IMR-90 (cell line): ENCODE measurements around the gene OR3A1. TPM values are rescaled to one million over a fixed set of nuclear protein-coding genes. Genes with fewer than 3 reads are reported as not detected.
"Not testable (repeated sequence)": the region's sequence is repeated elsewhere in the genome, so short reads cannot be mapped to it uniquely, and the experiment has no call there.

Experiments used
- ATAC-seq: fragments of 200-7000 bp; cut with Tn5 transposase; 2 replicates; pipeline ENCODE4 v1.9.1; 2020; ENCODE audit warnings: low read depth, mild to moderate bottlenecking, moderate library complexity
- BruUV-seq: library from RNA; stranded (reverse); fragments of 400-500 nt; replicated peaks from 2 replicates; lab custom pipeline; 2021; lab: Mats Ljungman, UMichigan
- CTCF ChIA-PET: fragments of 300-600 bp; formaldehyde crosslinking; extraction: SDS; loops from one replicate; lab custom pipeline; 2021; ENCODE audit warnings: antibody characterized with exemption; lab: Yijun Ruan, JAX
- POLR2A ChIA-PET: fragments of 300-600 bp; sonication (Branson Sonifier 250); formaldehyde crosslinking; loops from one replicate; lab custom pipeline; 2022; ENCODE audit warnings: antibody characterized with exemption; ENCODE audit not compliant: unreplicated experiment; lab: Charles Lee
- DNase-seq: peaks from one replicate; pipeline ENCODE4 v3.0.0; 2013
- H2AFZ ChIP-seq: replicated peaks from 2 replicates; pipeline ENCODE3; 2013; ENCODE audit warnings: low read length, mild to moderate bottlenecking; ENCODE audit not compliant: poor library complexity
- H2AK5ac ChIP-seq: 2 replicates; pipeline ENCODE4 v1.6.1; 2013; ENCODE audit warnings: low read depth, low read length, inconsistent platforms
- H2AK9ac ChIP-seq: replicated peaks from 2 replicates; pipeline ENCODE3; 2013; ENCODE audit warnings: mild to moderate bottlenecking, low read depth, low read length, moderate library complexity; ENCODE audit not compliant: poor library complexity
- H2BK120ac ChIP-seq: 2 replicates; pipeline ENCODE4 v1.6.1; 2013; ENCODE audit warnings: low read depth, low read length, inconsistent platforms
- H2BK15ac ChIP-seq: 3 replicates; pipeline ENCODE4 v1.6.1; 2013; ENCODE audit warnings: low read depth, low read length, inconsistent platforms
- H2BK20ac ChIP-seq: 2 replicates; pipeline ENCODE4 v1.6.1; 2013; ENCODE audit warnings: low read depth, mild to moderate bottlenecking, inconsistent platforms, low read length, moderate library complexity
- H2BK5ac ChIP-seq: 2 replicates; pipeline ENCODE4 v1.6.1; 2013; ENCODE audit warnings: mild to moderate bottlenecking, low read depth, low read length, inconsistent platforms; ENCODE audit not compliant: poor library complexity, severe bottlenecking
- H3K14ac ChIP-seq: replicated peaks from 2 replicates; pipeline ENCODE4 v1.6.1; 2013; ENCODE audit warnings: low read depth, low read length, inconsistent platforms
- H3K18ac ChIP-seq: 2 replicates; pipeline ENCODE4 v1.6.1; 2013; ENCODE audit warnings: low read depth, low read length, control low read depth
- H3K23ac ChIP-seq: 2 replicates; pipeline ENCODE4 v1.6.1; 2013; ENCODE audit warnings: low read depth, low read length, inconsistent platforms
- H3K27ac ChIP-seq: 2 replicates; pipeline ENCODE4 v1.5.1; 2013; ENCODE audit warnings: mild to moderate bottlenecking, control low read depth, low read length; ENCODE audit not compliant: insufficient read depth
- H3K27me3 ChIP-seq: 2 replicates; pipeline ENCODE4 v1.6.1; 2013; ENCODE audit warnings: low read length; ENCODE audit not compliant: control insufficient read depth, insufficient read depth
- H3K36me3 ChIP-seq: 2 replicates; pipeline ENCODE4 v1.6.1; 2013; ENCODE audit warnings: low read length, mixed read lengths; ENCODE audit not compliant: control insufficient read depth, insufficient read depth
- H3K4ac ChIP-seq: 2 replicates; pipeline ENCODE4 v1.6.1; 2013; ENCODE audit warnings: low read depth, low read length, inconsistent platforms
- H3K4me1 ChIP-seq: 2 replicates; pipeline ENCODE4 v1.6.1; 2013; ENCODE audit warnings: low read length, mixed read lengths; ENCODE audit not compliant: control insufficient read depth, insufficient read depth
- H3K4me2 ChIP-seq: 2 replicates; pipeline ENCODE4 v1.6.1; 2013; ENCODE audit warnings: low read depth, mild to moderate bottlenecking, control low read depth, low read length, moderate library complexity
- H3K4me3 ChIP-seq: 2 replicates; pipeline ENCODE4 v1.5.1; 2013; ENCODE audit warnings: low read depth, mild to moderate bottlenecking, control low read depth, low read length, moderate library complexity; ENCODE audit not compliant: insufficient read depth
- H3K56ac ChIP-seq: 2 replicates; pipeline ENCODE4 v1.6.1; 2013; ENCODE audit warnings: low read length, inconsistent platforms; ENCODE audit not compliant: insufficient read depth; ENCODE audit errors: extremely low read depth
- H3K79me1 ChIP-seq, 2 experiments: 2 replicates each; pipeline ENCODE4 v1.6.1; 2013; ENCODE audit warnings: low read length in 2 of 2, inconsistent platforms in 1 of 2, low read depth in 1 of 2
- H3K9ac ChIP-seq: 2 replicates; pipeline ENCODE4 v1.6.1; 2013; ENCODE audit warnings: low read depth, low read length, control low read depth
- H3K9me1 ChIP-seq: 2 replicates; pipeline ENCODE4 v1.6.1; 2013; ENCODE audit warnings: low read length, inconsistent platforms; ENCODE audit not compliant: insufficient read depth
- H3K9me3 ChIP-seq: 2 replicates; pipeline ENCODE4 v1.6.1; 2013; ENCODE audit warnings: low read length; ENCODE audit not compliant: control insufficient read depth, insufficient read depth
- H4K20me1 ChIP-seq: 2 replicates; pipeline ENCODE4 v1.6.1; 2013; ENCODE audit warnings: low read length, inconsistent platforms; ENCODE audit not compliant: insufficient read depth
- H4K5ac ChIP-seq: 2 replicates; pipeline ENCODE4 v1.6.1; 2013; ENCODE audit warnings: mild to moderate bottlenecking, low read depth, low read length, control low read depth
- H4K8ac ChIP-seq, 2 experiments: 2 replicates each; pipeline ENCODE4 v1.6.1; 2013; ENCODE audit warnings: low read depth in 2 of 2, low read length in 2 of 2, control low read depth in 1 of 2, inconsistent platforms in 1 of 2
- H4K91ac ChIP-seq: 2 replicates; pipeline ENCODE4 v1.6.1; 2013; ENCODE audit warnings: low read depth, low read length, inconsistent platforms; ENCODE audit not compliant: insufficient read depth
- WGBS, 2 experiments: methylation state at CpG; one replicate each; pipeline versions ENCODE4 v1.1.5 to v1.1.7; 2013; ENCODE audit warnings: missing lambda C conversion rate in 2 of 2; ENCODE audit not compliant: insufficient read length in 1 of 2; ENCODE audit errors: extremely low coverage in 2 of 2; 5-methylcytosine and 5-hydroxymethylcytosine counted together
- dilution Hi-C: fragments of 300-500 bp; cut with HindIII; formaldehyde crosslinking; loops from one replicate; pipeline ENCODE4 v1.14.3; 2018; ENCODE audit warnings: low sequenced_read_pairs; ENCODE audit not compliant: unreplicated experiment
- in situ Hi-C: fragments of 300-500 bp; cut with MboI; formaldehyde crosslinking; loops from 3 replicates; pipeline ENCODE4 v1.14.3; 2019; ENCODE audit warnings: low sequenced_read_pairs, inconsistent platforms, mixed read lengths
- intact Hi-C: fragments of 100-400 bp; cut with micrococcal nuclease; formaldehyde crosslinking; loops from 2 replicates; pipeline ENCODE4 v1.10.0; 2022
- polyA plus RNA-seq, 3 experiments: library from polyadenylated mRNA; depleted of rRNA; stranded (reverse); fragments of >200 nt; gene quantifications; 2 replicates each; pipeline ENCODE4 v1.2.3, GENCODE V29; 2012; ENCODE audit warnings: low replicate concordance in 1 of 3
- total RNA-seq: library from RNA; depleted of rRNA; stranded (reverse); fragments of >200 nt; gene quantifications from 2 replicates; pipeline ENCODE4 v1.2.3, GENCODE V29; 2012

OR3A1 gene
- total and polyA plus RNA-seq, 2 of the 4 experiments (the other 2 are of a cell fraction) = not detected

DNA sequence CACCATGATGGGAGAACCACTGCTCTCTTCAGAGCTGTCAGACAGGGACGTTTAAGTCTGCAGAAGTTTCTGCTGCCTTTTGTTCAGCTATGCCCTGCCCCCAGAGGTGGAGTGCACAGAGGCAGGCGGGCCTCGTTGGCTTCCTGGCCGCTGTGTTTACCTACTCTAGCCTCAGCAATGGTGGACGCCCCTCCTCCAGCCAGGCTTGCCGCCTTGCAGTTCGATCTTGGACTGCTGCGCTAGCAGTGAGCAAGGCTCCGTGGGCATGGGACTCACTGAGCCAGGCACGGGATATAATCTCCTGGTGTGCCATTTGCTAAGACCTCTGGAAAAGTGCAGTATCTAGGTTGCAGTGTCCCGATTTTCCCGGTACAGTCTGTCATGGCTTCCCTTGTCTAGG lies 44.6 kb upstream of the OR3A1 start:
- H3K56ac ChIP-seq, H4K20me1 ChIP-seq, H2BK20ac ChIP-seq, in situ Hi-C loops, intact Hi-C loops, DNase-seq, CTCF ChIA-PET, H3K79me1 ChIP-seq, BruUV-seq, H3K27me3 ChIP-seq, H2BK15ac ChIP-seq, POLR2A ChIA-PET, H3K4me3 ChIP-seq, H4K5ac ChIP-seq, H3K4me2 ChIP-seq, H3K18ac ChIP-seq, dilution Hi-C loops, H4K8ac ChIP-seq, H3K36me3 ChIP-seq, H3K9me3 ChIP-seq, H3K4ac ChIP-seq, H3K27ac ChIP-seq, H3K4me1 ChIP-seq, H3K14ac ChIP-seq, H2BK120ac ChIP-seq, H2AFZ ChIP-seq, H2AK5ac ChIP-seq, H2AK9ac ChIP-seq, H2BK5ac ChIP-seq, ATAC-seq, H3K9me1 ChIP-seq, H3K23ac ChIP-seq, H3K9ac ChIP-seq, H4K91ac ChIP-seq: not testable (repeated sequence)
- 68% methylated on average over 6 of the region's 12 CpGs; no CpG with 5 or more reads in 1 of the 2 experiments for WGBS, 2 experiments
